HepG2 (cell line): ENCODE results near the gene SLC16A13. TPM values are rescaled to one million over a fixed set of nuclear protein-coding genes. Genes with fewer than 3 reads are reported as not detected.

Experiments
- AGO1 ChIP-seq: fragments of 200-400 bp; formaldehyde crosslinking; IDR thresholded peaks from 2 replicates; pipeline ENCODE4 v1.6.1; 2017; ENCODE audit warnings: mild to moderate bottlenecking, low read depth, low read length, moderate library complexity; ENCODE audit not compliant: poor library complexity, severe bottlenecking
- ARID4A ChIP-seq: sonication (generic); formaldehyde crosslinking; IDR thresholded peaks from 2 replicates; pipeline ENCODE4 v1.5.0; 2020; ENCODE audit warnings: mild to moderate bottlenecking, missing genetic modification reagents, borderline replicate concordance
- FOXP4 ChIP-seq: sonication (generic); formaldehyde crosslinking; IDR thresholded peaks from 2 replicates; pipeline ENCODE4 v1.4.0; 2020; ENCODE audit warnings: missing genetic modification reagents
- PAX8 ChIP-seq: sonication (generic); formaldehyde crosslinking; IDR thresholded peaks from 2 replicates; pipeline ENCODE4 v1.8.0; 2022; ENCODE audit warnings: mild to moderate bottlenecking, missing genetic modification reagents, borderline replicate concordance
- PHB2 ChIP-seq: fragments of 450-650 bp; IDR thresholded peaks from 2 replicates; pipeline ENCODE4 v1.6.1; 2018; ENCODE audit not compliant: partially characterized antibody
- TCF7L2 ChIP-seq: IDR thresholded peaks from 2 replicates; pipeline ENCODE4 v1.6.1; 2011; ENCODE audit warnings: mild to moderate bottlenecking, low read depth, low read length, moderate library complexity
- TERF1 ChIP-seq: sonication (generic); formaldehyde crosslinking; IDR thresholded peaks from 2 replicates; pipeline ENCODE4 v1.8.0; 2022; ENCODE audit warnings: mild to moderate bottlenecking, missing genetic modification reagents, moderate library complexity
- TFDP1 ChIP-seq: IDR thresholded peaks from 2 replicates; pipeline ENCODE4 v1.6.1; 2016; ENCODE audit warnings: missing compliant biosample characterization, missing genetic modification reagents, borderline replicate concordance
- TRAFD1 ChIP-seq: sonication (generic); formaldehyde crosslinking; IDR thresholded peaks from 2 replicates; pipeline ENCODE4 v1.5.1; 2020; ENCODE audit warnings: missing genetic modification reagents, mild to moderate bottlenecking, borderline replicate concordance
- ZNF333 ChIP-seq: sonication (generic); formaldehyde crosslinking; IDR thresholded peaks from 2 replicates; pipeline ENCODE4 v1.4.0; 2020; ENCODE audit warnings: mild to moderate bottlenecking, missing genetic modification reagents, borderline replicate concordance
- ZNF362 ChIP-seq: sonication (generic); formaldehyde crosslinking; IDR thresholded peaks from 2 replicates; pipeline ENCODE4 v1.4.0; 2020; ENCODE audit warnings: missing genetic modification reagents, mild to moderate bottlenecking, borderline replicate concordance
- ZNF570 ChIP-seq: sonication (generic); formaldehyde crosslinking; IDR thresholded peaks from 2 replicates; pipeline ENCODE4 v1.4.0; 2020; ENCODE audit warnings: mild to moderate bottlenecking, missing genetic modification reagents, borderline replicate concordance
- ZSCAN29 ChIP-seq: sonication (generic); formaldehyde crosslinking; conservative IDR thresholded peaks from 2 replicates; pipeline ENCODE4 v1.4.0; 2020; ENCODE audit warnings: mild to moderate bottlenecking, missing genetic modification reagents
- polyA plus RNA-seq, 8 experiments: library from polyadenylated mRNA; depleted of rRNA in 3 of 8; stranded (reverse) in 7 of 8; unstranded in 1 of 8; fragments of >200 nt; fragmentation: Illumina TruSeq in 4 of 8; extraction: Trizol in 4 of 8; gene quantifications; 2 replicates each; pipeline versions ENCODE4 v1.2.1 to v1.2.3, GENCODE V29; 2011 to 2016; ENCODE audit warnings: low read depth in 4 of 8, missing spikeins in 1 of 8, mixed read lengths in 1 of 8; ENCODE audit not compliant: insufficient read depth in 1 of 8
- total RNA-seq, 5 experiments: library from RNA; depleted of rRNA; stranded (reverse); fragments of >200 nt; fragmentation: Illumina TruSeq; extraction: Trizol; gene quantifications; 2 replicates each; pipeline ENCODE4 v1.2.3, GENCODE V29; 2016; ENCODE audit warnings: low read depth in 1 of 5

SLC16A13 gene
- total and polyA plus RNA-seq, 2 of the 13 experiments (the other 11 are each of a cell fraction or from before 2014, with no cell fraction given), result 2.2 to 3.0 TPM

- TF ChIP-seq ZSCAN29 (CRISPR knock-in tag) (no peak), TCF7L2 (no peak), ZNF333 (CRISPR knock-in tag) (0 out of 2 replicates have a peak, but pooled peaks have one; percentile 10), TFDP1 (CRISPR knock-in tag) (peak; percentile 53; the same call in 1 of the 2 replicates), PAX8 (CRISPR knock-in tag) (0 out of 2 replicates have a peak, but pooled peaks have one; percentile 53), ZNF570 (no peak), FOXP4 (CRISPR knock-in tag) (no peak), ZNF362 (CRISPR knock-in tag) (no peak), ARID4A (CRISPR knock-in tag) (peak; percentile 66; the same call in 1 of the 2 replicates), TRAFD1 (no peak), TERF1 (CRISPR knock-in tag) (no peak), PHB2 (no peak), AGO1 (peak; percentile 38)
Observed at GRCh38 chr17:7035591-7036368, at the start of gene SLC16A13 (continued).
